Hepatic stellate cell (primary cell): ENCODE measurements around the gene CEMIP.
"Not testable (repeated sequence)": the region's sequence is repeated elsewhere in the genome, so short reads cannot be mapped to it uniquely, and the experiment has no call there.

Experiments used
- DNase-seq: peaks from one replicate; pipeline ENCODE4 v3.0.0; 2011; ENCODE audit warnings: low spot score

Gene CEMIP

GRCh38 chr15:80758130-80758745 is 20.9 kb upstream of the CEMIP start:
- DNase-seq: no peak

- no peak for DNase-seq
Observed at GRCh38 chr15:80760960-80761359, 18.2 kb upstream of the CEMIP start.

- no peak for DNase-seq
Observed at GRCh38 chr15:80761754-80762153, 17.4 kb upstream of the CEMIP start.

GRCh38 chr15:80763235-80763634 is 15.9 kb upstream of the CEMIP start:
- not testable (repeated sequence) for DNase-seq

- DNase-seq: no peak
Observed at GRCh38 chr15:80764535-80764934, 14.6 kb upstream of the CEMIP start.

GRCh38 chr15:80766275-80766674 is 12.9 kb upstream of the CEMIP start:
- DNase-seq: no peak

GRCh38 chr15:80768158-80768557 is 11.0 kb upstream of the CEMIP start:
- DNase-seq: no peak

GRCh38 chr15:80769153-80769828 is 9.9 kb upstream of the CEMIP start:
- DNase-seq: no peak

- no peak for DNase-seq
Observed at GRCh38 chr15:80769829-80770705, 9.1 kb upstream of the CEMIP start.

- DNase-seq: no peak
Observed at GRCh38 chr15:80773122-80773551, 6.0 kb upstream of the CEMIP start.

GRCh38 chr15:80773792-80774352 is 5.3 kb upstream of the CEMIP start:
- no peak for DNase-seq

GRCh38 chr15:80774486-80774885 is 4.7 kb upstream of the CEMIP start:
- DNase-seq: no peak

GRCh38 chr15:80775338-80775737 is 3.8 kb upstream of the CEMIP start:
- DNase-seq: no peak

GRCh38 chr15:80776420-80777045 is 2.6 kb upstream of the CEMIP start:
- DNase-seq: peak; percentile 70

- DNase-seq: peak; percentile 76
Observed at GRCh38 chr15:80777137-80777536, 2.0 kb upstream of the CEMIP start.

GRCh38 chr15:80777826-80778620 is 1.1 kb upstream of the CEMIP start:
- no peak for DNase-seq

GRCh38 chr15:80778621-80778963 is 578 bp upstream of the CEMIP start:
- no peak for DNase-seq

GRCh38 chr15:80779658-80780415 is 667 bp downstream of the CEMIP start:
- DNase-seq: peak; percentile 53

- peak; percentile 70 for DNase-seq
Observed at GRCh38 chr15:80780416-80781221, 1.4 kb downstream of the CEMIP start.

GRCh38 chr15:80783260-80783659 is 4.1 kb downstream of the CEMIP start:
- no peak for DNase-seq
